GM21423 (cell line): ENCODE results near the gene HMOX1.
A peak's percentile ranks its signal among the peaks of the same experiment; 100 is the strongest.
"Not testable (repeated sequence)": the region's sequence is repeated elsewhere in the genome, so short reads cannot be mapped to it uniquely, and the experiment has no call there.

Source experiments
- ATAC-seq: cut with Tn5 transposase; IDR thresholded peaks from one replicate; pipeline ENCODE4 v1.9.1; 2021; ENCODE audit warnings: mild to moderate bottlenecking, moderate library complexity; ENCODE audit not compliant: unreplicated experiment

Gene HMOX1

DNA sequence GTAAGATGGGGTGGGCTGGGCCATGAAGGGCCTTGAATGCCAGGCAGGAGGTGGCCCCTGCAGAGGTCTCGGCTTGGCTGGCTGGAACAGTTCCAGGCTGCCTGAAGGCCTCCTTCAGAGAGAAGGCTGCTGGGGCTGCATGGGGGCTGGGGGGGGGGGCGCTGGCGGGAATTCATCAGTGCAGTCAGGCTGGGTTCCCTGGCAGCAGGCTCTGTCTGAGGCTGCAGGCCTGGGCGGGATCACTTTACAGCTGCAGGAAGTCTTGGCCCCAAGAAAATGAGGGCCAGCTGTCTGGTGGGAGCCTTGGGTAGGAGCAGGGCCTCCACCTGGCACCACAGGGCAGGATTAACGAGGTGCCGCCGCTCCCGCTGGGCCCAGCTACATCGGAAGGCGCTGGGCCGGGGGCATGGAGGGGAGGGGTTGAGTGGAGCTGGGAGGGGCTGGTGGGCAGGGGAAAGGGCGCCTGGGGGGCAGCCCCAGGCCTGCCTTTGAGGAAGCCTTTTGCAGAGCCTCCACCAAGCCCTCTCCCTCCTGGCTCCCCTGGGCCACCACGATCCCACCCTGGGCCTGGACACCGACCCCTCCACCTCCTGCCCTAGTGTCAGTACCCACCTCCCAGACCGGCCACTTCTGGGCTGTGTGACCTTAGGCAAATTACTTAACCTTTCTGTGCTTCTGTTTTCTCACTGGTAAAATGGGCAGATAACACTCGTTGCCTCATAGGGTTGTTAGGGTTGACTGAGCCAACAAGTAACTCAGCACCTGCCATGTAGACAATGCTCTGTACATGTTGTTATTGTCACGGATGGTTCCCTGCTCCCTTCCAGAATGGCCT, 31.0 kb upstream of the HMOX1 start:
- no peak for ATAC-seq

DNA sequence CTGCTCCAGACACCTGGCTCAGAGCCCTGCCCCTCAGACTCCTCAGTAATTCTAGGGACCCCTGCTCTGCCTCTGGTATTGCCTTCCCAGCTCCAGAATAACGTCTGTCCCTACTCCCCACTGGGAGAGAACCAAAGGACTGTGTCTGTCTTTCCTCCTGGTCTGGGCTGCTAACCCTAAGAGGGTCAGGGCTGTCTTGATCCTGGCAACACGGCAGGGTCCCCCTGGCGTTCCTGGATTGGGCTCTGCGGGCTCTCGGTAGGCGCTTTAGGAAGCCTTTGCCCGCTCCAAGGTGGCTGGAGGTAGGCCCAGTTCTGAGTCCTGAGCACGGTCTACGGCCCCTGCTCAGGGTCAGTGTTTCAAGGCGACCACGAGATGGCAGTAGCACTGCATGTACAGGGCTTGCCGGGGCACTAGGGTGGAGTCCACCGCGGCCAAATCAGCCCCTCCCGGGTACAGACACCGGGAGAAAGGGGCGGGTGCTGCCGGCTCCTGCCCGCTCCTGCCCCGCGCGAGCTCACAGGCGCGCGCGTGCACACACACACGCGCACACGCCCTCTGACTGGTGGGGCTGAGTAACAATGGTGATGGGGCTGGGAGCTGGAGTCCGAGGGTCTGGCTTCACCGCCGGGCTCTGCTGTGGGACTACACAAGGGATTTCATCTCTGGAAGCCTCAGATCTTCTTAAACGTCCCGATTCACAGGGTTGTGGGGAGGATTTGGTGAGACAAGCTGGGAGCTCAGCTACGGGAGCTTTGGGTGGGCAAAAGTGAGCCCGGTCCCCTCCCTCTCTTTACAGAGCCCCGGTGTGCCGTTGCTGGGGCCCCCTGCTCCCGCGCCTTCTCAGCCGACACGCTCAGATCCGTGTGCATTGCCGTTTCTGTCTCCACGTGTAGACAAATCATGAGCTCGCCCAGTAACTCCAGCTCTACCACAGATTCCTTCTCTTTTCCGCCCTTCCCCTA, 30.1 kb upstream of the HMOX1 start:
- ATAC-seq, result peak; percentile 77

DNA sequence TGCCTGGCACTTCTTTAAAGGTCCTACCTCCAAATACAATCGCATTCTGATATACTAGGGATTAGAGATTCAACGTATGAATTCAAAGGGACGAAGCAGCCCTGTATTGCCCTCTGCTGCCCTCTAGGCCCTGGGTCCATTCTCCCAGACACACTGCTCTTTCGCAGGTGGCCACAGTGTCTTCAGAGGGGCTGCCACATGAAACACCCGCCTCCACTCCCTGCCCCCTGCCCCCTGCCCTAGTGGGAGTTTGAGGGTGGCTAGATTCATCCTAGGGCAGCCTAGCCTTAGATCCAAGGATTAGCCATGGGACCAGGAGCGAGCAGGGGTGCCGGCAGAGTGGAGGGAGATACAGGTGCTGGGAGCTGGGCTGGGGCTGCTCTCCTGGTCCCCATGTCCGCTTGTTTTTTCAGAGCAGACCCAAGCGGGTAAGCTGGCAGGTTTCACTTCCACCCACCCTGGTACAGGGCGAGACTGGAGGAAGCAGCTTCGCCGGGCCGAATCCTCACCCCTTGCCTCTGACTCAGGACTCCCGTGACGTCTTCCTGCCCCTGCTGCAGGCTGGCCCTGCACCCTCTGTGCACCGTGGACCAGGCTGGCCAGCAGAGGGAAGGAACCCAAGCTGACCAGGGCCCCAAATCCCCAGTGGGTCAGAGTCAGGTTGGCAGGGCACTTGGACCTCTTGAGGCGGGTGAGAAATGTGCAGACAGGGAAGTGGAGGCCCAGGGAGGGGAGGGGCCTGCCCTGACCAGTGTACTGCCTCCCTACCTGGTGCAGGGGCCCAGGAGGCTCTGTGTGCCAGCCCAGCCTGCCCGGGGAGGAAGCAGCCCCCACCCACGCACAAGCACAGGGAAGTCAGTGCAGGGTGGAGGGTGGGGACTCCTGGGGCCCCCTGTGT, 28.4 kb upstream of the HMOX1 start:
- peak; percentile 33 for ATAC-seq

DNA sequence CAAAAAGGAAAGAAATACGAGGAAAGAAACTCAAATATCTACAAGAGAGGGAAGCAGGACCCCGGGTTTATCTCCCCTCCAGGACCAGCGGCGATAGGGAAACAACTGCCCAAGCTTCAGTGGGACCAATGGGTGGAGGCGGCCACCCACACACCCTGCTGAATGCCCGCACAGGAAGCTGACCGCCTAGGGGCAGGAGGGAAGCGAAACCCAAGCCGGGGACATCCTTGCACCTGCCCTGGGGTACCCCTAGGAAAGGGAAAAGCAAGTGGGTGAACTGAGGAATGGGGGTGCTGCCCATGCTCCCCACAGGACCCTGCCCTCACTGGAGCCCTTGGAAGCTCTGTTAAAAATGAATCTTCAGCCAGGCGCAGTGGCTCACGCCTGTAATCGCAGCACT, 27.6 kb upstream of the HMOX1 start:
- no peak for ATAC-seq

DNA sequence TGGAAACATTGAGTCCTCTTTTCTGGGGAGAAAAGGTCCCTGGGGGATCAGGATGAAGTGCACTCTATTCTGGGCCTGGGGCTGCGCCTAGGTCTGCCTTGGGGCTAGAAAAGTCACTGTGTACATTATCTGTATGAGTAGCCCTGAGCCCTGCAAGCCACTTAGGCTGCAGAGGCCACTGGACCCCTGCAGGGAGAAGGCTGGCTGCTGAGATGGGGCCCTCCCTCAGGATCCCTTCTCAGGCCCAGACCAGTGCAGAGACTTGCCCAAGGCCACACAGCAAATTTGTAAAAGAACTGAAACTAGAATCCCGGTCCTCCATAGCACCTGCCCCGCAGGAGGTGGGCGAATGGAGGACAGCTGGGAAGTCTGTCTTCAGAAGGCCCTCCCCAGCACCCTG, 26.8 kb upstream of the HMOX1 start:
- no peak for ATAC-seq

DNA sequence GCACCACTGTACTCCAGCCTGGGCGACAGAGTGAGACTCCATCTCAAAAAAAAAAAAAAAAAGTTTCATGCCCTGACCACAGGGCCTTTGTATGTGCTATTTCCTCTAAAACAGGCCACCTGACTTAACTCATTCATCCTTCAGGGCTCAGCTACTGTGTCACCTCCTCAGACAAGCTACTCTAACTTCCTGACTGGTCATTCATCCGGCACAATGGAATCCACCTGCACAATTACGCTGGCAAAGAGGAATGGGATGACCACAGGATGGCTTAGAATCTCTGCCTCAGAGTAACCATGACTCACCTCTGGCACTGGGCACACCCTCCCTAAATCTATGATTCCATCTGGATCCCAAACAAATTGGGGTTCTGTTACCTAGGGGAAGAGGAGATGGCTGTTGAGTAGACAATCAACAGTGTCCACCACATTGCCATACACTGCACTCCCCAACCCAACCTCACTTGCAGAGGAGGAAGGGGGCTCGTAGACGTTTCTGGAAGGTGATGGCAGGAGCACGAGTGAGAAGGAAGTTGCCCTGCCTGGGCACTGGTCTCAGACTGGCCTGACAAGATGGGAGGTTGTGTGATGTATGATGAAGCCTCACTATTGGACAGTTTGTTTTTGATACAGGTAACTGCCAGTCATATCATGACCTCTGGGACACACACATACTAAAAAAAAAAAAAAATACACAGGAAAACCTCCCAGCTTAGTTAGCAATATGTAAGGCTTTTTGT, 22.8 kb upstream of the HMOX1 start:
- ATAC-seq, result no peak

DNA sequence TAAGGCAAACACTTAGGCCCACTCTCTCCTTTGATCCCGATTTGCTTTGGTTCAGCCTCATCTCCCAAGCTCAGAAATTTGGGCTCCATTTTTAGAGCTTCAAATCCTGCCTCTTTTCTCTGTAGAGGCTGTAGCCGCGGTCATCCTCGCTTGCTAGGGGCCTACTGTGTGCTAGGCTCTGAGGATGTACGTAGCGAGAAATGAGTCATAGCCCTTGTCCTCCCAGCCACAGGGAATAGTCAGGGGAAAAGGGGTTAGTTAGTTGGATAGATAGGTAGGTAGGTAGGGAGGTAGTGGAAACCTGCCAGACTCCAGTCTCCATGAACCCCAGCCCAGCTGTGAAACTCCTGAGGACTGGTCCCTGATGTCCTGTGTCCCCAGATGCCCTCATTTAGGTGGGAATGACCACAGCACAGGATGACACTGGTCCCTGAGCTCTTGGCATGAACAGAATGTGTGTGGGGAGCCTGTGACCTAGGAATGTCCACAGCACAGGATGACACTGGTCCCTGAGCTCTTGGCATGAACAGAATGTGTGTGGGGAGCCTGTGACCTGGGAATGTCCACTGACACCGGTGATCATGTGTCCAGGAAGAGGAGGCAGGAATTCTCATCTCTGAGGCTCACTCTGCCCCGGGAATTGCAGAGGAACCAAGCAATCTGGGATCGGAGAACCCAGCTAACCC, 21.4 kb upstream of the HMOX1 start:
- ATAC-seq, result no peak

DNA sequence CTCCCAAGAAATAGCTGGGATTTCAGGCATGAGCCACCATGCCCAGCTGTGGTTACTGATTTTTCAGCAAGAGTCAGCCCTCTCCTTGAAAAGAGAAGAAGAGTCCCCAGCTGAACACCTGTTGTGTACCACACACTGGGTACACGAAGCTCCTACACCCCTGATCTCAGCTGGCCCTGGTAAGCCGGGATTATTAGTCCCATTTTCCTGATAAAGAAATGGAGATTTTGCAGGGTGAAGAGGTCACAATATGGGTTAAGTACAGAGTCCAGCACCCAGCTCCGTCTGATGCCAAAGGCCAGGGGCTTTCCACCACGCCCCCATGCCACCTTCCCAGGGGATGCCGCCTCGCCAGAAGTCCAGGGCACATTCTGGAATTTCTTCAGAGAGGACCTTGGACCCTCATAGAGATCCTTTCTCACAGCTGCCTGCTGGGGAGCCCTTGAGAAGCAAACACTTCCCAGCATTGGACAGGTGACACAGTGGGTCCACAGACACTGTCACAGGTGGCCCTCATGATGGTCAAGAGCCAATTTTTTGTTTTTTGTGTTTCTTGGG, 19.8 kb upstream of the HMOX1 start:
- ATAC-seq, result no peak

DNA sequence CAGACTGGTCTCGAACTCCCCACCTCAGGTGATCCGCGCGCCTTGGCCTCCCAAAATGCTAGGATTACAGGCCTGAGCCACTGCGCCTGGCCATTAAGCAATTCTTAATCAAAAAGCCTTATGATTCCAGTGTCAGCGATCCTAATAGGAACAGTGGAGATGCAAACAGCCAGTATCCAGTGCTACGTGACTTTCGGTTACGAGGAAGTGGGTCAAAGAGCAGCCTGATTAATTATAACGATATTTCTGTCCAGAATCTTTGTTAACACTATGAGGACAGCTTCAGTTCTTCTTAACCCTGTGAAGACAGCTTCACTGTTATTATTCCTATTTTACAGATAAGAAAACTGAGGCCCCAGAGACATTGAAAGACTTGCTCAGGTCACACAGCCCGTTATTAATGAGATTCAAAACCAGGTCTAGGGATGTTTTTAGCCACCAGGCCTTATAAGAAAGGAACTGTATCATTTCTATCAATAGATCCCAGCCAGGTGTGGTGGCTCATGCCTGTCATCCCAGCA, 17.3 kb upstream of the HMOX1 start:
- no peak for ATAC-seq

DNA sequence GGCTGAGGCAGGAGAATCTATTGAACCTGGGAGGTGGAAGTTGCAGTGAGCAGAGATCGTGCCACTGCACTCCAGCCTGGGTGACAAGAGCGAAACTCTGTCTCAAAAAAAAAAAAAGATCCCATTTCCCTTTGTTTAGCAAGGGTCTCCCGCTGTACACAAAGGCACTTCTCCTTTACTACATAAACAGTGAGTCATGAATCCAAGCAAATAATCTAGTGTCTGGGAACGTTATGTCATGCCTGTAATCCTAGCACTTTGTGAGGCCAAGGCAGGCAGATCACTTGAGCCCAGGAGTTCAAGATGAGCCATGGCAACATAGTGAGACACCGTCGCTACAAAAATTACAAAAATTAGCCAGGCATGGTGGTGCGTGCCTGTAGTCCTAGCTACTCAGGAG, 16.7 kb upstream of the HMOX1 start:
- ATAC-seq, result not testable (repeated sequence)

DNA sequence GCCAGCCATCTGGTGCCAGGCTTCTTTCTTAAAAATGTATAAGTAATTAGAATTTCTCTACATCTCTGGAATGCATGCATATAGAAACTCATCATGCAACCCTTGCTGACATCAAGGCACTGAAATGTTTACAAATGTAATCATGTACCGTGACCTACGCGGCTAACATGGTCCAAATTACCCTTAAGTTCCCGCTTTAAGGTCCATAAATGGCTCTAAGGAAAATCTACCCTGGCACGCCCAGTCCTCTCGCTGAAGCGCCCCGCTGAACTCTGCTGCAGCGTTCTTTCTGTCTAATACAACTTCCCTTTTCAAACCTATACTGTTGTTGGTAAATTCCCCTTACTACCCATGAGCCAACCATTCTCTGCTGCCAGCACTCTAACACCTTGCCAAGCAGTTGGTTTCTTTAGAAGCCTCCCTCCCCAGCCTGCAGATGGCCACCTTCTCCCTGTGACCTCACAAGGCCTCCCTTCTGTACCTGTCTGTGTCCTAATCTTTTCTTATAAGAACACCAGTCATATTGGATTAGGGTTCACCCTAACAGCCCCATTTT, 13.5 kb upstream of the HMOX1 start:
- ATAC-seq, result no peak

DNA sequence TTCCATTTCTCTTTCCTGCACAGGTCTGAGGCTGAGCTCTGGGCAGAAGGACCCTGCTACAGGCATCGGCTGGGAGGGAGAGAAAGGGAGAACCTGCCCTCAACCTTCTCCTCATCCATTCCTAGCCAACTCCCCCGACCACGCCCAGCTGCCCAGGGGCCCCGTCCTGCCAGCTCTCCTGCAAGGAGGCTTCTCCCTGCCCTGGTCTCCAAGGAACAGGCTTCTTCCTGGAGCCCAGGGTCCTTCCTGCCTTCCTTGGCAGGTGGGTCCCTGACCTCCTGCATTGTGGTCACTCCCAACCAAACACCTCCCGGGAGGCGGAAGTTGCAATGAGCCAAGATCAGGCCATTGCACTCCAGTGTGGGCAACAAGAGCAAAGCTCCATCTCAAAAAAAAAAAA, 12.5 kb upstream of the HMOX1 start:
- ATAC-seq, result no peak

DNA sequence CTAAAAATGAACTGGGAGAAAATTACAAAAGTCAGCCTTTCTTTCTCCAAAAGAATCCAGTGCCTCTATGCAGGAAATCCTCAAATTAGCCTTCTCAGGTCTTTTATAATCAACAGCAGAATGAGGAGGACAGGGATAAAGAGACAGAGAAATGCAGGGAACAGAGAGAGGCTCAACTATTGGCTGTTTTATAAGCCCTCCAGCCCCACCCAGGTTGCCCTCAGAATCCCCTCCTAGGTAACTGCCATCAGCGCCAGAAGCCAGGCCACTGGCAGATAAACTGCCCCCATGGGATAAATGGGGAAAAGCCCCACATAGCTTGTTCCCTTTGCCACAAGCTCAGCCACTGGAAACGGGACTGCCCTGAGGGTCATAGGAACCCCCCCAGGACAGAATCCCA, 10.9 kb upstream of the HMOX1 start:
- ATAC-seq, result no peak

DNA sequence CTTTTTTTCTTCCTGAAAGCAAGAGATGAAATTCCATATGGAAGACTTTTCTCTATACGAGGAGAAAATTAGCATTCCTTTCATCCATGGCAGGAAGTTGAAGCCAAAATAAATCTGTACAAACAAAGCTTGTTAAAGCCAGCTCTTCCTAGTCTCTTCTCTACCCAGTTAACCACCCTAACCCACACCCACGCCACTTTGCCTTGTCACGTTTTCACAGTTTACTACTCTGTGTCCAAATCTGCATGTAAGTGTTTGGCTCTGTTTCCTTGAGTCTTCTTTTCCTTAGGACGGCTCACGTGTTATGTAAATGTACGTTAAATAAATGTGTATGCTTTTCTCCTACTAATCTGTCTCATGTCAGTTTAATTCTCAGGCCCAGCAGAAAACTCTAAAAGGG, 7.1 kb upstream of the HMOX1 start:
- ATAC-seq, result no peak

DNA sequence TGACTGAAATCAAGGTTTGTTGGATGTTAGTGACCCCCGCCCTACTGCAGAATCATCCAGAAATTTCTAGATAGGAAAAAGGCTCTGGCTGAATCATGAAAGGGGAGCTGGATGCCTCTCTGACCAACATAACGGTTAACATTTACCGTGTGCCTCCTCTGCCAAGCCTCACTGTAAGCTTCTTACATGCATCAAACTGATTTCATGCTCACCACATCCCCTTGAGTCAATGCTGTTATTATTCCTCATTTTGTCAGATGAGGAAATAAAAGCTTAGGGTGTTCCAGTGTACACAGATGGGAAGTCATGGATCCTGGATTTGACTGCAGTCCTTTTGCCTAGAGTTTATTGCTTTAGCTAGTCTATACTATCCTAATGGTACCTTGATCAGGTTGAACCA, 5.9 kb upstream of the HMOX1 start:
- ATAC-seq, result no peak

DNA sequence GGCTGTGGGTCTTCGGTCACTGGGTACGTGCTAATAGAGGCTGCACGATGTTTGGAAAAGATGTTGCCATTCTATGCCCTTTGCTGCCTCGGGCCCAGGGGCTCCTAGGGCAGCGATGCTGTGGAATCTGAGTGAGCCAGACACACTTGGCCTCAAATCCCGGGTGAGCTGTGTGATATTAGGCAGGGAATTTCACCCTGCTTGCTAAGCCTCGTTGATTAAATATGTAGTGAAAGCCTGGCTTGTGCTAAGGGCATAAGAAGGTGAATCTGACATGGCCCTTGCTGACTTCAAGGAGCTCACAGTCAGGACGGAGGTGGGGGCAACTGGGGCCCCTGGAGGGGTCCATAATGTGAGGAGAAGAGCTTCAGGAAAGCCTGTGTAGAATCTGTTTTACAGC, 5.4 kb upstream of the HMOX1 start:
- no peak for ATAC-seq

DNA sequence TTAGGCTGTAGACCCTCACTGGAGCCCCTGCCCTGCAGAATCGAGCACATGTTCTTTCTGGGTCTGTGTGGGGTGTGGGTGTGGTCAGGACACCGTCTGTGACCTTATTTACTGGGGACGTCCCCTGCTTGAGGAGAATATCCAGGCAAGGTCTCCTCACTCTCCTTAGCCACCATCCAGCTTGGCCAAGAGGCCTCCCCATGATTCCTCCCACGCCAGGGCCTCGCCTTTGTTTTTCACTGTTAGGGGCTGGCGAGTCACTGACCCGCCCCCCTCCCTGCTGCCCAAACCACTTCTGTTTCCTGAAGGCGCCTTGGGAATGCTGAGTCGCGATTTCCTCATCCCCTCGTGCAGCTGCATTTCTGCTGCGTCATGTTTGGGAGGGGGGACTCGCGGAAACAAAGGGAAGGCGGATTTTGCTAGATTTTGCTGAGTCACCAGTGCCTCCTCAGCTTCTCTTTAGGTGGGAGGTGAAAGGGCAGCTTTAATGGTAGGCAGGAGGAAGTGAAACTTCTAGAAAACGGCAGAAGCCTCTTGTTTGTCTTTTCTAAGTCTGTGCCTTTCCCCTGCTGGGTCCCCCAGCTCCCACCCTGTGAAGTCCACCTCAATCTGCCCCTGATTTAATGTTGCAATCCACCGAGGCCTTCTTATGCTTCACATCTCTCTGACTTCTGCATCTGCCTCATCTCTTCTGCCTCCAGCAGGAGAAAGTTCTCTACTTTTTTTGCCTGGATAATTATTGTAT, 4.0 kb upstream of the HMOX1 start:
- ATAC-seq, result peak; percentile 66

DNA sequence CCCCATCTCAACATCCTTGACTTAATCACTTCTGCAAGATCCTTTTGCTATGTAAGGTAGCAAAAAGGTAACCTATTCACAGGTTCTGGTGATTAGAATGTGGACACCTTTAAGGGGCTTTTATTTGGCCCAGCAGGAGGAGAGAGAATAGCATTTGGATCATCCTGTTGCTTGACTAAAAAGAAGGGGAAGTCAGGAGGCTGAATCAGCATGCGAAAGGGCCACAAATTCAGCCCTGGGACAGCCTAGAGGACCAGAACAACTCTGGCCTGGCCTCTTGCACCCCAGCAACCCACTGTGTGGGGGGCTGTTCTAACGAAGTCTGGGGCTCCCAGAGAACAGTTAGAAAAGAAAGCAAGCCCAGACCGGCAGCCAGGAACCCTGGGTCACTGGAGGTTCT, 3.2 kb upstream of the HMOX1 start:
- ATAC-seq, result no peak
